ENCODE data around the gene OGFR. TPM values are rescaled to one million over a fixed set of nuclear protein-coding genes. Genes with fewer than 3 reads are reported as not detected.

The OGFR gene
- total RNA-seq, 1 donor from 2014 or later, result 96.5 TPM

DNA sequence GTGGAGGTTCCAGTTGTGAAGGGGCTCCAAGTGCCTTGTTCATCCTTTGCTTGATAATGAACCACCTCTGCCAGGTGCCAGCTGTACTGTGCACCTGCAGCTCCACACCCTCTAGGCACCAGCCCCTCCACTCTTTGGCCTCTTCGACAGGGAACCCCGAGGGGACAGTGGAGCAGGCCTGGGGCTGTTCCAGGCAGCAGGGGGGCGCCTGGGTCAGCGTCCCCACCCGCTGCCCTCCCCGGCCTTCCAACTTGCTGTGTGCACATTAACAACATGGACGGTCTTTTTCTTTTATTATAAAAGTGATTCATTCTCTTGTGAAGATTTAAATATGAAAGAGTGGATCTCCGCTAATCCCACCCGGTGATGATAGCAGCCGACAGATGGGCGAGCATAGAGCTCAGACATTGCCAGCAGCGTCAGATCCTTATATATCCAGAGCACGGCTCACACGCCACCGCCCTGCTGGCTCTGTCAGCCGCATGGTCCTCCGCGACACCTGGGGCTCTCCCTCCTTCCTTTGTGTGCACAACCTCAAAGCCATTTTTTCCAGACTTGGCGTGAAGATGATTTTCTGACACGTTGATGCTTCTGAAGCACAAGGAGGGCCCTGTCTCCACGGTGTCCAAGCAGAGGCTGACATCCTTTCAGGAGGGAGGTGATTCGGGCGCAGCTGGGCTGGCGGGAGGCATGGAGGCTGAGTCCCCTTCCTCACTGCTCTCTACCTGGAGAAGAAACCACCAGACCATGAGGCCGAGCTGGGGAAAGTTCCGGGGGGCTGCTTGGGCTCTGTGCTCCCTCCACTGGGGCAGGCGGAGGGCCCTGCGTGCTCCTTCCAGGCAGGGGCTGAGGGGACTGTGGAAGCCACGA, 30.6 kb upstream of the OGFR start:
- FAIRE-seq, result no peak
- H3K27ac ChIP-seq (ENCODE audit: low read depth, low read length), result no peak overlapping the region
- H3K4me1 ChIP-seq (ENCODE audit: insufficient read depth, low read length), result peaks cover 11% of the 10 kb centered on the region
- no peak overlapping the region for H3K4me3 ChIP-seq (ENCODE audit: insufficient read depth, low read depth, low read length)
- no peak overlapping the region for H2AFZ ChIP-seq (ENCODE audit: low read depth, low read length)
- TF ChIP-seq, protein P1, sequence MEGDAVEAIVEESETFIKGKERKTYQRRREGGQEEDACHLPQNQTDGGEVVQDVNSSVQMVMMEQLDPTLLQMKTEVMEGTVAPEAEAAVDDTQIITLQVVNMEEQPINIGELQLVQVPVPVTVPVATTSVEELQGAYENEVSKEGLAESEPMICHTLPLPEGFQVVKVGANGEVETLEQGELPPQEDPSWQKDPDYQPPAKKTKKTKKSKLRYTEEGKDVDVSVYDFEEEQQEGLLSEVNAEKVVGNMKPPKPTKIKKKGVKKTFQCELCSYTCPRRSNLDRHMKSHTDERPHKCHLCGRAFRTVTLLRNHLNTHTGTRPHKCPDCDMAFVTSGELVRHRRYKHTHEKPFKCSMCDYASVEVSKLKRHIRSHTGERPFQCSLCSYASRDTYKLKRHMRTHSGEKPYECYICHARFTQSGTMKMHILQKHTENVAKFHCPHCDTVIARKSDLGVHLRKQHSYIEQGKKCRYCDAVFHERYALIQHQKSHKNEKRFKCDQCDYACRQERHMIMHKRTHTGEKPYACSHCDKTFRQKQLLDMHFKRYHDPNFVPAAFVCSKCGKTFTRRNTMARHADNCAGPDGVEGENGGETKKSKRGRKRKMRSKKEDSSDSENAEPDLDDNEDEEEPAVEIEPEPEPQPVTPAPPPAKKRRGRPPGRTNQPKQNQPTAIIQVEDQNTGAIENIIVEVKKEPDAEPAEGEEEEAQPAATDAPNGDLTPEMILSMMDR (IDR thresholded peaks at IDR 0.05; ENCODE audit: insufficient read depth, low read depth, low read length), result no peak
- TF ChIP-seq EZH2 (IDR thresholded peaks at IDR 0.05; ENCODE audit: insufficient read depth, low read length), result no peak
- H3K4me3 Mint-ChIP-seq (ENCODE audit: unreplicated experiment), result no peak overlapping the region
- no peak overlapping the region for H3K4me2 ChIP-seq (ENCODE audit: low read length)
- H3K27ac Mint-ChIP-seq (ENCODE audit: unreplicated experiment), result no peak overlapping the region
- no peaks in the 10 kb centered on the region for H3K36me3 Mint-ChIP-seq (ENCODE audit: low read depth, unreplicated experiment)
- no peaks in the 10 kb centered on the region for H3K36me3 ChIP-seq (ENCODE audit: insufficient read depth, low read length)
- no peak for DNase-seq (ENCODE audit: low read depth)
- peaks cover 29% of the 10 kb centered on the region for H3K27me3 Mint-ChIP-seq (ENCODE audit: low read depth, unreplicated experiment)
- H3K4me1 Mint-ChIP-seq (ENCODE audit: low read depth, unreplicated experiment), result no peaks in the 10 kb centered on the region
- no peaks in the 10 kb centered on the region for H3K9me3 Mint-ChIP-seq (ENCODE audit: unreplicated experiment)
- no peaks in the 10 kb centered on the region for H3K79me2 ChIP-seq (ENCODE audit: insufficient read depth, low read length)
- peaks cover 11% of the 10 kb centered on the region for H3K27me3 ChIP-seq (ENCODE audit: insufficient read depth, low read length)
- no peak overlapping the region for H3K9ac ChIP-seq (ENCODE audit: low read length)
- no peaks in the 10 kb centered on the region for H4K20me1 ChIP-seq (ENCODE audit: insufficient read depth, low read length)
- no peaks in the 10 kb centered on the region for H3K9me3 ChIP-seq (ENCODE audit: insufficient read depth, low read depth, low read length)

DNA sequence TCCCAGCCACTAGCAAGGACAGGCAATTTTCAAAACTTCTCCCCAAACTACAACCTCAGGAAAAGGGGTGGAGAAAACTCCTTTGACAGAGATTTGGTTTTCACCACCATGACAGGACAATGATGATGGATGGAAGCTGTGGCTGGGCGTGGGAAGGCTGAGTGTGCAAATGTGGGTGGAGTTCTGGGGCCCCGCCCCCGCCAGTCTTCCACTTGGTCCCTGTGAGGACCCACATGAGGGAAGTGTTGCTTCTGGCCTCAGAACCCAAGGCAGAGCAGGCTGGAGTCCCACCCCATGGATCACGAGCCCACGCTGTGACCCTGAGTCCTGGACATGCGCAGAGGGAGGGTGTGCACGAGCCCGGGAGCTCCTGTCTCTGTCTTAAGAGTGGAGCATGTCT, 29.9 kb upstream of the OGFR start:
- Histone ChIP-seq H3K4me3 (ENCODE audit: insufficient read depth, low read depth, low read length) (no peak overlapping the region), H3K4me1 (ENCODE audit: insufficient read depth, low read length) (peaks cover 10% of the 10 kb centered on the region), H3K27me3 (ENCODE audit: insufficient read depth, low read length) (peaks cover 11% of the 10 kb centered on the region), H2AFZ (ENCODE audit: low read depth, low read length) (no peak overlapping the region), H3K79me2 (ENCODE audit: insufficient read depth, low read length) (no peaks in the 10 kb centered on the region), H3K9ac (ENCODE audit: low read length) (no peak overlapping the region), H3K9me3 (ENCODE audit: insufficient read depth, low read depth, low read length) (no peaks in the 10 kb centered on the region), H4K20me1 (ENCODE audit: insufficient read depth, low read length) (no peaks in the 10 kb centered on the region), H3K27ac (ENCODE audit: low read depth, low read length) (no peak overlapping the region), H3K36me3 (ENCODE audit: insufficient read depth, low read length) (no peaks in the 10 kb centered on the region), H3K4me2 (ENCODE audit: low read length) (no peak overlapping the region)
- Mint-ChIP-seq H3K4me1 (ENCODE audit: low read depth, unreplicated experiment) (no peaks in the 10 kb centered on the region), H3K27me3 (ENCODE audit: low read depth, unreplicated experiment) (peaks cover 27% of the 10 kb centered on the region), H3K9me3 (ENCODE audit: unreplicated experiment) (no peaks in the 10 kb centered on the region), H3K4me3 (ENCODE audit: unreplicated experiment) (no peak overlapping the region), H3K27ac (ENCODE audit: unreplicated experiment) (no peak overlapping the region), H3K36me3 (ENCODE audit: low read depth, unreplicated experiment) (no peaks in the 10 kb centered on the region)
- DNase-seq (ENCODE audit: low read depth), result no peak
- FAIRE-seq, result no peak
- TF ChIP-seq, protein P1 (IDR thresholded peaks at IDR 0.05; ENCODE audit: insufficient read depth, low read depth, low read length), result no peak
- no peak for TF ChIP-seq EZH2 (IDR thresholded peaks at IDR 0.05; ENCODE audit: insufficient read depth, low read length)

DNA sequence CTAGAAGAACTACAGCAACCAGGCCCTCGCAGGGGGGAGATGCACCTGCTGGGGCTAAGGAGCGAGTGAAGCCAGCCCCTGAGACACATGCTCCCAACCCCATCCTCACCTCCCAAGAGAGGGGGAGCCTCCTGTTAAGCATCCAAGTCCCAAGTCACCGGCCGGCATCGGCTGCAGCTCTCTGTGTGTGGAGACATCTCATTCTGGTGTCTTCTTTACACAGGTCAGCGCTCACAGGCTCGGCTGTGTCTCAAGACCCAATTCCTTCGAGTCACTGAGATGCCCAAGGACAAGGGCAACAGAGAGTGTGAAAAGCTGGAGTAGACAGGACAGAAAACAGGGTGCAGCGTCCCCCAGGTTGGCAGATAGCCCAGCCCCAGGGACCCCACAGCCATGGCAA, 29.4 kb upstream of the OGFR start:
- no peak for FAIRE-seq

More for the DNA sequence above, 29.4 kb upstream of the OGFR start:
- Histone ChIP-seq H3K27me3 (ENCODE audit: insufficient read depth, low read length) (peaks cover 11% of the 10 kb centered on the region), H3K9ac (ENCODE audit: low read length) (no peak overlapping the region), H3K4me1 (ENCODE audit: insufficient read depth, low read length) (peaks cover 10% of the 10 kb centered on the region), H3K9me3 (ENCODE audit: insufficient read depth, low read depth, low read length) (no peaks in the 10 kb centered on the region), H3K79me2 (ENCODE audit: insufficient read depth, low read length) (no peaks in the 10 kb centered on the region), H3K27ac (ENCODE audit: low read depth, low read length) (no peak overlapping the region), H3K36me3 (ENCODE audit: insufficient read depth, low read length) (no peaks in the 10 kb centered on the region), H2AFZ (ENCODE audit: low read depth, low read length) (no peak overlapping the region), H3K4me2 (ENCODE audit: low read length) (no peak overlapping the region), H3K4me3 (ENCODE audit: insufficient read depth, low read depth, low read length) (no peak overlapping the region), H4K20me1 (ENCODE audit: insufficient read depth, low read length) (no peaks in the 10 kb centered on the region)
- Mint-ChIP-seq H3K4me1 (ENCODE audit: low read depth, unreplicated experiment) (no peaks in the 10 kb centered on the region), H3K36me3 (ENCODE audit: low read depth, unreplicated experiment) (no peaks in the 10 kb centered on the region), H3K4me3 (ENCODE audit: unreplicated experiment) (no peak overlapping the region), H3K27ac (ENCODE audit: unreplicated experiment) (no peak overlapping the region), H3K9me3 (ENCODE audit: unreplicated experiment) (no peaks in the 10 kb centered on the region), H3K27me3 (ENCODE audit: low read depth, unreplicated experiment) (peaks cover 27% of the 10 kb centered on the region)
- TF ChIP-seq, protein P1 (IDR thresholded peaks at IDR 0.05; ENCODE audit: insufficient read depth, low read depth, low read length), result no peak
- no peak for TF ChIP-seq EZH2 (IDR thresholded peaks at IDR 0.05; ENCODE audit: insufficient read depth, low read length)
- no peak for DNase-seq (ENCODE audit: low read depth)

Measured in astrocyte (in vitro differentiated cells and primary cell).